Measurements from ENCODE around the gene CHMP5.

Gene CHMP5

GRCh38 chr9:33229359-33230114 is 35.3 kb upstream of the CHMP5 start:
- FAIRE-seq = no peak
- TF ChIP-seq POLR2AphosphoS5 (IDR thresholded peaks at IDR 0.05; ENCODE audit: low read depth, low read length) (no peak), POU2F2 (IDR thresholded peaks at IDR 0.05; ENCODE audit: low read depth, low read length) (no peak), SPI1 (IDR thresholded peaks at IDR 0.05; ENCODE audit: low read depth, low read length) (no peak)
- no peak for DNase-seq (ENCODE audit: insufficient read length, low spot score)

- DNase-seq (ENCODE audit: insufficient read length, low spot score) = no peak
- no peak for FAIRE-seq
- TF ChIP-seq POLR2AphosphoS5 (IDR thresholded peaks at IDR 0.05; ENCODE audit: low read depth, low read length) (no peak), POU2F2 (IDR thresholded peaks at IDR 0.05; ENCODE audit: low read depth, low read length) (no peak), SPI1 (IDR thresholded peaks at IDR 0.05; ENCODE audit: low read depth, low read length) (no peak), POLR2A (IDR thresholded peaks at IDR 0.05; ENCODE audit: low read depth, low read length) (no peak), PAX5 (IDR thresholded peaks at IDR 0.05; ENCODE audit: insufficient read depth, low read length, severe bottlenecking) (no peak), TAF1 (IDR thresholded peaks at IDR 0.05; ENCODE audit: low read depth, low read length) (no peak)
These were observed 33.9 kb upstream of the CHMP5 start for GRCh38 chr9:33230756-33231622.

- no peak for DNase-seq (ENCODE audit: insufficient read length, low spot score)
- FAIRE-seq = no peak
- TF ChIP-seq POU2F2 (IDR thresholded peaks at IDR 0.05; ENCODE audit: low read depth, low read length) = no peak
- TF ChIP-seq POLR2A (IDR thresholded peaks at IDR 0.05; ENCODE audit: low read depth, low read length) = no peak
- TF ChIP-seq SPI1 (IDR thresholded peaks at IDR 0.05; ENCODE audit: low read depth, low read length) = no peak
- TF ChIP-seq TAF1 (IDR thresholded peaks at IDR 0.05; ENCODE audit: low read depth, low read length) = no peak
- no peak for TF ChIP-seq POLR2AphosphoS5 (IDR thresholded peaks at IDR 0.05; ENCODE audit: low read depth, low read length)
- TF ChIP-seq PAX5 (IDR thresholded peaks at IDR 0.05; ENCODE audit: insufficient read depth, low read length, severe bottlenecking) = no peak
These were observed 33.3 kb upstream of the CHMP5 start for GRCh38 chr9:33231623-33231942.

- no peak for TF ChIP-seq TAF1 (IDR thresholded peaks at IDR 0.05; ENCODE audit: low read depth, low read length)
- no peak for TF ChIP-seq PAX5 (IDR thresholded peaks at IDR 0.05; ENCODE audit: insufficient read depth, low read length, severe bottlenecking)
- no peak for TF ChIP-seq SPI1 (IDR thresholded peaks at IDR 0.05; ENCODE audit: low read depth, low read length)
- TF ChIP-seq POLR2AphosphoS5 (IDR thresholded peaks at IDR 0.05; ENCODE audit: low read depth, low read length) = no peak
- TF ChIP-seq POU2F2 (IDR thresholded peaks at IDR 0.05; ENCODE audit: low read depth, low read length) = no peak
- no peak for TF ChIP-seq POLR2A (IDR thresholded peaks at IDR 0.05; ENCODE audit: low read depth, low read length)
- FAIRE-seq (no peak), DNase-seq (ENCODE audit: insufficient read length, low spot score) (no peak)
These were observed 32.0 kb upstream of the CHMP5 start for GRCh38 chr9:33232815-33233214.

GRCh38 chr9:33233626-33234342 is 31.1 kb upstream of the CHMP5 start:
- TF ChIP-seq TAF1 (IDR thresholded peaks at IDR 0.05; ENCODE audit: low read depth, low read length) = no peak
- no peak for TF ChIP-seq POLR2A (IDR thresholded peaks at IDR 0.05; ENCODE audit: low read depth, low read length)
- TF ChIP-seq POU2F2 (IDR thresholded peaks at IDR 0.05; ENCODE audit: low read depth, low read length) = no peak
- no peak for TF ChIP-seq PAX5 (IDR thresholded peaks at IDR 0.05; ENCODE audit: insufficient read depth, low read length, severe bottlenecking)
- TF ChIP-seq SPI1 (IDR thresholded peaks at IDR 0.05; ENCODE audit: low read depth, low read length) = no peak
- TF ChIP-seq POLR2AphosphoS5 (IDR thresholded peaks at IDR 0.05; ENCODE audit: low read depth, low read length) = no peak
- DNase-seq (ENCODE audit: insufficient read length, low spot score) (no peak), FAIRE-seq (peak; percentile 38)

- FAIRE-seq = no peak
- TF ChIP-seq POU2F2 (IDR thresholded peaks at IDR 0.05; ENCODE audit: low read depth, low read length) (no peak), POLR2AphosphoS5 (IDR thresholded peaks at IDR 0.05; ENCODE audit: low read depth, low read length) (no peak), PAX5 (IDR thresholded peaks at IDR 0.05; ENCODE audit: insufficient read depth, low read length, severe bottlenecking) (no peak), POLR2A (IDR thresholded peaks at IDR 0.05; ENCODE audit: low read depth, low read length) (no peak), SPI1 (IDR thresholded peaks at IDR 0.05; ENCODE audit: low read depth, low read length) (no peak), TAF1 (IDR thresholded peaks at IDR 0.05; ENCODE audit: low read depth, low read length) (no peak)
- no peak for DNase-seq (ENCODE audit: insufficient read length, low spot score)
These were observed 30.1 kb upstream of the CHMP5 start for GRCh38 chr9:33234511-33235467.

- TF ChIP-seq PAX5 (IDR thresholded peaks at IDR 0.05; ENCODE audit: insufficient read depth, low read length, severe bottlenecking) (no peak), POLR2A (IDR thresholded peaks at IDR 0.05; ENCODE audit: low read depth, low read length) (no peak), POLR2AphosphoS5 (IDR thresholded peaks at IDR 0.05; ENCODE audit: low read depth, low read length) (no peak)
- FAIRE-seq (no peak), DNase-seq (ENCODE audit: insufficient read length, low spot score) (no peak)
These were observed 28.3 kb upstream of the CHMP5 start for GRCh38 chr9:33236571-33236970.

GRCh38 chr9:33239921-33240320 is 24.9 kb upstream of the CHMP5 start, which contains the start of gene SPINK4:
TSS of gene SPINK4 (plus strand) at chr9:33240167. CDS start at chr9:33240209, 42 bp downstream.
- no peak for DNase-seq (ENCODE audit: insufficient read length, low spot score)
- TF ChIP-seq PAX5 (IDR thresholded peaks at IDR 0.05; ENCODE audit: insufficient read depth, low read length, severe bottlenecking) (no peak), POLR2AphosphoS5 (IDR thresholded peaks at IDR 0.05; ENCODE audit: low read depth, low read length) (no peak), SPI1 (IDR thresholded peaks at IDR 0.05; ENCODE audit: low read depth, low read length) (no peak), POLR2A (IDR thresholded peaks at IDR 0.05; ENCODE audit: low read depth, low read length) (no peak)
- no peak for FAIRE-seq

Measured in GM12891 (cell line).